ENCODE results near the gene PLA2G15. TPM values are rescaled to one million over a fixed set of nuclear protein-coding genes. Genes with fewer than 3 reads are reported as not detected.

Gene PLA2G15
- total RNA-seq, 2 donors from 2014 or later = 11.6 to 13.9 TPM

GRCh38 chr16:68309799-68310198, 64.6 kb downstream of the PLA2G15 start:
- H3K9me3 ChIP-seq = no peaks in the 10 kb centered on the region
- H3K27ac ChIP-seq = peak overlapping the region; percentile 82
- no peaks in the 10 kb centered on the region for H3K27me3 ChIP-seq
- H3K4me1 ChIP-seq = peaks cover 16% of the 10 kb centered on the region
- H3K4me3 ChIP-seq = peak overlapping the region; percentile 89
- DNase-seq = no peak
- H3K9ac ChIP-seq (ENCODE audit: low read depth in 2 of 2, low read length in 2 of 2) = peak overlapping the region; percentile 77 to 87
- H3K36me3 ChIP-seq = peaks cover 5% of the 10 kb centered on the region
- TF ChIP-seq, protein P1, sequence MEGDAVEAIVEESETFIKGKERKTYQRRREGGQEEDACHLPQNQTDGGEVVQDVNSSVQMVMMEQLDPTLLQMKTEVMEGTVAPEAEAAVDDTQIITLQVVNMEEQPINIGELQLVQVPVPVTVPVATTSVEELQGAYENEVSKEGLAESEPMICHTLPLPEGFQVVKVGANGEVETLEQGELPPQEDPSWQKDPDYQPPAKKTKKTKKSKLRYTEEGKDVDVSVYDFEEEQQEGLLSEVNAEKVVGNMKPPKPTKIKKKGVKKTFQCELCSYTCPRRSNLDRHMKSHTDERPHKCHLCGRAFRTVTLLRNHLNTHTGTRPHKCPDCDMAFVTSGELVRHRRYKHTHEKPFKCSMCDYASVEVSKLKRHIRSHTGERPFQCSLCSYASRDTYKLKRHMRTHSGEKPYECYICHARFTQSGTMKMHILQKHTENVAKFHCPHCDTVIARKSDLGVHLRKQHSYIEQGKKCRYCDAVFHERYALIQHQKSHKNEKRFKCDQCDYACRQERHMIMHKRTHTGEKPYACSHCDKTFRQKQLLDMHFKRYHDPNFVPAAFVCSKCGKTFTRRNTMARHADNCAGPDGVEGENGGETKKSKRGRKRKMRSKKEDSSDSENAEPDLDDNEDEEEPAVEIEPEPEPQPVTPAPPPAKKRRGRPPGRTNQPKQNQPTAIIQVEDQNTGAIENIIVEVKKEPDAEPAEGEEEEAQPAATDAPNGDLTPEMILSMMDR (IDR thresholded peaks at IDR 0.05) = no peak
- intact Hi-C loops (cut with DNase I) = loop anchor here (5.0 kb wide), 1 partner anchor 47 kb away; the partner anchor contains the start of gene SLC7A6

GRCh38 chr16:68310437-68310773, 65.2 kb downstream of the PLA2G15 start:
- Histone ChIP-seq H3K27me3 (no peaks in the 10 kb centered on the region), H3K27ac (peak overlapping the region; percentile 82), H3K36me3 (peaks cover 5% of the 10 kb centered on the region), H3K9ac (ENCODE audit: low read depth in 2 of 2, low read length in 2 of 2) (peak overlapping the region; percentile 77 to 87), H3K9me3 (no peaks in the 10 kb centered on the region), H3K4me1 (peaks cover 16% of the 10 kb centered on the region), H3K4me3 (peak overlapping the region; percentile 89)
- TF ChIP-seq, protein P1 (IDR thresholded peaks at IDR 0.05) = no peak
- peak; percentile 20 for DNase-seq
- intact Hi-C loops (cut with DNase I) = loop anchor here (5.0 kb wide), 1 partner anchor 48 kb away; the partner anchor contains the start of gene SLC7A6

Small RNA genes lying within 50 kb of the gene (microRNA-seq; reads per million reads assigned to microRNA genes)
- not detected for gene MIR6773

Other genes with a start within 250 kb of the PLA2G15 start
- under 1 TPM; 0.88 to 0.96 TPM for gene DPEP2, start 245.9 kb upstream of the PLA2G15 start, total RNA-seq
- not detected for gene DPEP2NB, start 229.5 kb upstream of the PLA2G15 start, total RNA-seq
- gene DDX28, start 222.1 kb upstream of the PLA2G15 start, total RNA-seq = 10 to 100 TPM in 1 of 2 donors, 1 to 10 TPM in 1; 6.8 to 10.7 TPM
- gene DUS2, start 222.1 kb upstream of the PLA2G15 start, total RNA-seq = 10 to 100 TPM; 13.1 to 24.6 TPM
- gene NFATC3, start 160.0 kb upstream of the PLA2G15 start, total RNA-seq = 10 to 100 TPM; 22.5 to 29.3 TPM
- gene ESRP2, start 9.2 kb upstream of the PLA2G15 start, total RNA-seq = 100 to 1,000 TPM in 1 of 2 donors, 10 to 100 TPM in 1; 76.6 to 119 TPM
- 10 to 100 TPM; 22.0 to 42.2 TPM for gene SLC7A6, start 19.2 kb downstream of the PLA2G15 start, total RNA-seq
- gene SLC7A6OS, start 65.6 kb downstream of the PLA2G15 start, total RNA-seq = 10 to 100 TPM; 15.2 to 16.6 TPM
- 10 to 100 TPM; 18.0 to 45.4 TPM for gene PRMT7, start 65.6 kb downstream of the PLA2G15 start, total RNA-seq
- gene SMPD3, start 203.1 kb downstream of the PLA2G15 start, total RNA-seq = 10 to 100 TPM; 71.1 to 76.5 TPM

All from colonic mucosa (tissue), 4 donors.